ENCODE results near the gene TUFM. TPM values are rescaled to one million over a fixed set of nuclear protein-coding genes. Genes with fewer than 3 reads are reported as not detected.

Gene TUFM
- total and polyA plus RNA-seq, 2 of the 8 experiments (the other 6 are each of a cell fraction or from before 2014, with no cell fraction given) = 216 to 249 TPM

DNA sequence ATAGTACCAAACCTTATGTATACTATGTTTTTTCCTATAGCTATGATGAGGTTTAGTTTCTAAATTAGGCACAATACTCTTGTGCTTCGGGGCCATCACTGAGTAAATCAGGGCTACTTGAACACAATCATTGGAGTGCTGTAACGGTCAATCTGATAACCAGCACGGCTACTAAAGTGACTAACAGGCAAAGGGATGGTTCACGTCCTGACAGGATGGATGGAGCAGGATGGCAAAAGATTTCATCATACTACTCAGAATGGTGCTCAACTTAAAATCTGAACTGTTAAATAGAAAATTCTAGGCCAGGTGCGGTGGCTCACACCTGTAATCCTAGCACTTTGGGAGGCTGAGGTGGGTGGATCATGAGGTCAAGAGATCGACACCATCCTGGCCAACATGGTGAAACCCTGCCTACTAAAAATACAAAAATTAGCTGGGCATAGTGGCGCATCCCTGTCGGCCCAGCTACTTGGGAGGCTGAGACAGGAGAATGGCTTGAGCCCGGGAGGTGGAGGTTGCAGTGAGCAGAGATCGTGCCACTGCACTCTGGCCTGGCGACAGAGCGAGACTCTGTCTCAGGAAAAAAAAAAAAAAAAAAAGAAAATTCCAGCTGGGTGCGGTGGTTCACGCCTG is 7.0 kb downstream of the TUFM start:
- Histone ChIP-seq H3K36me3 (ENCODE audit: control insufficient read depth in 2 of 4, insufficient read depth in 4 of 4, low read length in 3 of 4) (peaks cover 28 to 66% (median 47%) of the 10 kb centered on the region in 4 experiments), H3K23ac (ENCODE audit: insufficient read length) (no peak overlapping the region), H3K56ac (replicated peaks; ENCODE audit: insufficient read length, low read depth, low read length) (no peak overlapping the region), H3K4ac (replicated peaks; ENCODE audit: insufficient read length, low read depth, low read length) (no peak overlapping the region), H2BK15ac (ENCODE audit: low read length) (no peak overlapping the region), H4K5ac (ENCODE audit: insufficient read length, low read depth, low read length) (no peak overlapping the region), H2BK20ac (ENCODE audit: low read length) (no peak overlapping the region), H3K18ac (ENCODE audit: extremely low read depth, low read length) (no peak overlapping the region), H3K79me2 (ENCODE audit: control insufficient read depth in 1 of 2, insufficient read depth in 2 of 2, low read length in 2 of 2) (0 out of 4 replicates have a peak, but pooled peaks cover 0 to under 1% of the 10 kb centered on the region in 2 experiments), H3K9me3 (ENCODE audit: insufficient read depth in 2 of 2, low read depth in 1 of 2, low read length in 1 of 2) (no peaks in the 10 kb centered on the region), H3K79me1 (ENCODE audit: low read depth, low read length) (0 out of 2 replicates have a peak, but pooled peaks cover 2% of the 10 kb centered on the region), H3K9ac (replicated peaks in 1 of 4; ENCODE audit: extremely low read depth in 1 of 4, low read depth in 3 of 4, low read length in 3 of 4) (no peak overlapping the region), H2BK12ac (ENCODE audit: low read depth, low read length) (no peak overlapping the region), H2AFZ (ENCODE audit: low read length) (no peak overlapping the region), H4K91ac (replicated peaks; ENCODE audit: insufficient read length, low read length) (no peak overlapping the region), H2BK120ac (replicated peaks; ENCODE audit: low read depth, low read length) (no peak overlapping the region), H2BK5ac (ENCODE audit: low read depth, low read length) (no peak overlapping the region), H2AK5ac (ENCODE audit: low read depth, low read length) (no peak overlapping the region), H4K8ac (ENCODE audit: extremely low read depth, insufficient read depth, low read length) (no peak overlapping the region), H3K4me3 (ENCODE audit: extremely low read depth in 1 of 4, insufficient read depth in 2 of 4, low read depth in 3 of 4, low read length in 4 of 4) (no peak overlapping the region), H3K4me1 (replicated peaks in 1 of 4; ENCODE audit: control insufficient read depth in 3 of 4, insufficient read depth in 4 of 4, low read length in 3 of 4) (no peaks in the 10 kb centered on the region), H3K27ac (ENCODE audit: low read depth, low read length) (no peak overlapping the region), H3K14ac (ENCODE audit: insufficient read length) (no peak overlapping the region), H3K23me2 (ENCODE audit: low read depth, low read length) (no peaks in the 10 kb centered on the region; the same call in 1 of the 2 replicates), H3K4me2 (ENCODE audit: insufficient read depth in 1 of 2, low read depth in 2 of 2, low read length in 2 of 2) (no peak overlapping the region), H3K27me3 (replicated peaks in 1 of 4; ENCODE audit: control insufficient read depth in 3 of 4, extremely low read depth in 1 of 4, insufficient read depth in 3 of 4, low read length in 3 of 4) (no peaks in the 10 kb centered on the region), H4K20me1 (replicated peaks in 1 of 2; ENCODE audit: control insufficient read depth in 1 of 2, insufficient read depth in 2 of 2, low read length in 2 of 2) (peaks cover 2 to 17% of the 10 kb centered on the region in 2 experiments)
- ChIA-PET CTCF (ENCODE audit: partially characterized antibody) (interaction anchor here (1.3 kb wide), 1 partner anchor 30 kb away, joined by 3 read pairs; no protein-coding TSS in a partner anchor), POLR2A (ENCODE audit: partially characterized antibody) (interaction anchor here (0.7 to 23.4 kb wide), 7 partner anchors 12 to 110 kb away, joined by 3 to 756 read pairs (median 6); partner anchors contain the start of genes ATP2A1, ATXN2L and SH2B1)
- TF ChIP-seq POLR2A (IDR thresholded peaks at IDR 0.05; ENCODE audit: control extremely low read depth in 1 of 2, low read depth in 2 of 2, low read length in 2 of 2) (peak; percentile 28 to 40; a peak in 1 of 3 replicates), BACH1 (IDR thresholded peaks at IDR 0.05; ENCODE audit: low read length) (no peak)
- 86% methylated on average over 12 of the region's 14 CpGs; no CpG with 5 or more reads in 1 of the 2 experiments for WGBS, 2 experiments (ENCODE audit: extremely low coverage in 1 of 2, insufficient coverage in 1 of 2, insufficient read length in 1 of 2, insufficient replicate concordance in 2 of 2, low coverage in 1 of 2, low lambda C conversion rate in 2 of 2, missing lambda C conversion rate in 1 of 2)
- no peak for FAIRE-seq
- DNase-seq (ENCODE audit: low read depth in 1 of 2, low spot score in 2 of 2) = no peak

Data from H1 (cell line).